HEK293T (cell line): ENCODE measurements around the gene VWA5B1.

Source experiments
- ARNT ChIP-seq: fragments of 450-650 bp; IDR thresholded peaks from 2 replicates; pipeline ENCODE4 v1.6.1; 2017; ENCODE audit warnings: mild to moderate bottlenecking
- BHLHE40 ChIP-seq: fragments of 450-650 bp; IDR thresholded peaks from 2 replicates; pipeline ENCODE4 v1.6.1; 2016; ENCODE audit warnings: mild to moderate bottlenecking, moderate library complexity, borderline replicate concordance
- CTBP1 ChIP-seq: fragments of 450-650 bp; IDR thresholded peaks from 2 replicates; pipeline ENCODE4 v1.6.1; 2016; ENCODE audit warnings: borderline replicate concordance
- FOXA1 ChIP-seq: fragments of 450-650 bp; IDR thresholded peaks from 2 replicates; pipeline ENCODE4 v1.6.1; 2016; ENCODE audit warnings: mild to moderate bottlenecking
- FOXK2 ChIP-seq: fragments of 450-650 bp; IDR thresholded peaks from 2 replicates; pipeline ENCODE4 v1.6.1; 2016; ENCODE audit warnings: mild to moderate bottlenecking
- FOXM1 ChIP-seq: fragments of 450-650 bp; IDR thresholded peaks from 2 replicates; pipeline ENCODE4 v1.6.1; 2017; ENCODE audit warnings: mild to moderate bottlenecking, borderline replicate concordance
- NFRKB ChIP-seq: fragments of 450-650 bp; IDR thresholded peaks from 2 replicates; pipeline ENCODE4 v1.6.1; 2016; ENCODE audit warnings: mild to moderate bottlenecking, moderate library complexity
- SP1 ChIP-seq: fragments of 450-650 bp; IDR thresholded peaks from 2 replicates; pipeline ENCODE4 v1.6.1; 2017
- SUZ12 ChIP-seq: fragments of 450-650 bp; IDR thresholded peaks from 2 replicates; pipeline ENCODE4 v1.6.1; 2016; ENCODE audit warnings: mild to moderate bottlenecking
- TARDBP ChIP-seq: fragments of 450-650 bp; IDR thresholded peaks from 2 replicates; pipeline ENCODE4 v1.6.1; 2016
- TF ChIP-seq, protein P1 (sequence below): fragments of 450-650 bp; IDR thresholded peaks from 2 replicates; pipeline ENCODE4 v1.6.1; 2016

- TF ChIP-seq FOXM1 (no peak), TARDBP (no peak), SUZ12 (no peak), SP1 (no peak), NFRKB (no peak), BHLHE40 (no peak), FOXK2 (no peak), ARNT (no peak), CTBP1 (no peak), FOXA1 (no peak)
- TF ChIP-seq, protein P1, sequence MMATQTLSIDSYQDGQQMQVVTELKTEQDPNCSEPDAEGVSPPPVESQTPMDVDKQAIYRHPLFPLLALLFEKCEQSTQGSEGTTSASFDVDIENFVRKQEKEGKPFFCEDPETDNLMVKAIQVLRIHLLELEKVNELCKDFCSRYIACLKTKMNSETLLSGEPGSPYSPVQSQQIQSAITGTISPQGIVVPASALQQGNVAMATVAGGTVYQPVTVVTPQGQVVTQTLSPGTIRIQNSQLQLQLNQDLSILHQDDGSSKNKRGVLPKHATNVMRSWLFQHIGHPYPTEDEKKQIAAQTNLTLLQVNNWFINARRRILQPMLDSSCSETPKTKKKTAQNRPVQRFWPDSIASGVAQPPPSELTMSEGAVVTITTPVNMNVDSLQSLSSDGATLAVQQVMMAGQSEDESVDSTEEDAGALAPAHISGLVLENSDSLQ, result no peak
Observed at GRCh38 chr1:20266642-20267041, 24.0 kb upstream of the VWA5B1 start.
